HG03280 (cell line): ENCODE measurements around the gene CAPN9.
"Not testable (repeated sequence)": the region's sequence is repeated elsewhere in the genome, so short reads cannot be mapped to it uniquely, and the experiment has no call there.

Experiments used
- ATAC-seq: cut with Tn5 transposase; IDR thresholded peaks from one replicate; pipeline ENCODE4 v1.9.1; 2021; ENCODE audit warnings: mild to moderate bottlenecking, moderate library complexity; ENCODE audit not compliant: unreplicated experiment

CAPN9 gene

DNA sequence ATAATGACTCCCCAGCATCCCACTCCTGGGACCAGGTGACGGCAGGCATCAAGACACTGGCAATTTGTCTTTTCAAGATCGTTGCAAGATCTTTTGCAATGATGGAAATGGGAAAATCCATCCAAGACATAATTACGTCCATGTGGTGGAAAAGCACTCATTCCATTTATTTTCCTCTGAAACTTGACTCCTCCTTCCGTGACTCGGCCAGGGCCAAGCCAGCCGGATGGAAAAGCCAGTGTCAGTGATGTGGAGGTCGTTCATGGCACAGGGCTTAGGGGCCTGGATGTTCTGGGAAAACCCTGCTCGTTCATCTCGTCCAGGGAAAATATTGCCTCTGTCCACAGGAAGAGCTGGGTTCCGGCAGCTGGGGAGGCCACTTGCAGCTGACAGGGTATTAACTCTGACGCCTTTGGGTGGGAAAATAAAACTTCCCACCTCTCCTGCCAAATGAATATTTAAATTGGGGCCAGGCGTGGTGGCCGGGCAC, 74.9 kb downstream of the CAPN9 start:
- no peak for ATAC-seq

GRCh38 chr1:230823426-230823825, 76.2 kb downstream of the CAPN9 start:
- no peak for ATAC-seq

DNA sequence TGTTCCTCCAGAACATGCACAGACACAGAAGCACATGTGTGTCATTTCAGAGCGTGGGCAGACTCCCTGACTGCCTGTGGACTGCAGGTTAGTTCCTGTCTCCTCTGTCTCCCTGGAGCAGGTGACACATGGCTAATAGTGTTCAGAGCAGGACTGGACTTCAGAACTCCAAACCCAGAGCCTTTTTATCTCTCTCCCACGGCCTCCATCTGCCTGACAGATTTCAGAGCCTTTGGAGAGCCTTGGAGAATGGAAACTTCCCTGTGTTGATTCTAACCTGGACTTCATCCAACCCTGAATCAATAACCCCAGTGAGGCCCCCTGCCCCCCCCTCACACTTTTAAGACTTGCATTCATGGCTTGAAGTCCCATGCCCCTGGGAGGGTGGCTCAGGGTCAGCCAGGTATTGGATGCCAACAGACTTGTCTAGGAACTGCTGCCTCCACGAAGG, 76.8 kb downstream of the CAPN9 start:
- no peak for ATAC-seq

DNA sequence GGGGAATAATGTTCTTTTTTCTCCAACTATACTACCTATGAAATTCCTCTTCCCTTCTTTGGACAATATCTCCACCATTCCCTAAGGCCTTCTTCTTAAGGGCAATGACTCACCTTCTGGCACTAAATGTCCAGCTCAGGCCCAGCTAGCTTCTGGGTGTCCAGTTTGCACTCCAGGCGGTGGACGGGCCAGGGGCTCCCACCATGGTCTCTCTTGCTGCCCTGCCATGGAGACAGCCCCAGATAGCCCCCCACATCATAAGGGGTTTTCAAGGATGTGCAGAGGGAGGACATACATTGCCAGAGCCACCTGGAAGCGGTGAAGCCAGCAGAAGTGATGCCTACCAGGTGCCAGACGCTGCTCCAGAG, 77.3 kb downstream of the CAPN9 start:
- ATAC-seq = no peak

GRCh38 chr1:230824919-230825721, 77.9 kb downstream of the CAPN9 start:
- no peak for ATAC-seq

DNA sequence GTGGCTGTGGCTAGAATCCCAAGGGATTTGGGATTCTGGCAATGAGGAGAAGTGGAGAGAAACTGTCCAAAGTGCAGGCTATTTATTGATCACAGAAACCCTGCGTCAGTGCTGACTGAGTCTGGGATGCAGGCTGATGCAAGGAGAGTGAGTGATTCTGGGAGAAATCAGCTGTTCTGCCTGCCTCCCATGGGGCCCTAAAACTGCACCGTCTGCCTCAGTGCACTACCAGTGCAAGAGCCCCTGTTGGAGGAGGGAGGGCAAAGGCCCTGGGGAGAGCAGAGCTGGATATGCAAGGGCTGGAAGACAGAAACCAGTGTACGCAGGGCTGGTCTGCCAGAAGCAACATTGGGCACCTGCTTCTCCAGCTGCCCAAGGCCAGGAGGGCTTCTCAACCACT, 78.6 kb downstream of the CAPN9 start:
- ATAC-seq = no peak

DNA sequence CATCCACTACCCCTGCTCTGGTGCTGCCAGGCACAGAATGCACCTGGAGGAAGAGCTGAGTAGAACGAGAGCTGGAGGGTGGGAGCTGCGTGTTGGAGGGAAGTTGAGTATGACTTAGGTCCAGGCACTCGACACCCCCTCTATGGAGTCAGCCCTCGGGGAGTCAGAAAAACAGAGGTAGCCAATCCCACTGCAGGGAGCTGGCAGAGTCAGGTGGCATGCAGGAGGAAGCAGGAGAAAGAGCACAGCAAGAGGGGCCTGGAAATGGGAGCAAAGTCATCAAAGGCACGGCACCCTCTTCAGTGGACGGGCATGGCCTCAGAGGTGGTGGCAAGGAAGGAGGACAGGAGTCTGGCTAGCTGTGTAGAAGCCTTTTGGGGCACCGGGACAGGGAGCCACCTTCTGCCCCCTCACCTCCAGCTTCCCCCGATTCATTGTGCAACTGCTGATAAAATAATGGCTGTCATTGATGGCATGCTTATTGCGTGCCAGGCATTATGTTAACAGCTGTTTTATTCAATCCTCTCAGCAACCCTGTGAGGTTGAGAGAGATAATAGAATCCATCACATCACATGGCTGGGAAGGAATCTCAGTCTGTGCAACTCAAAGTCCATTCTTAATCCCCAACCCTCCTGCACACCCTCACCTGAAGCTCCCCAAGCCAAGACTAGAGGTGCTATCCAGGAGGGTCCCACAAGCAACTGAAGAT, 79.1 kb downstream of the CAPN9 start:
- no peak for ATAC-seq

DNA sequence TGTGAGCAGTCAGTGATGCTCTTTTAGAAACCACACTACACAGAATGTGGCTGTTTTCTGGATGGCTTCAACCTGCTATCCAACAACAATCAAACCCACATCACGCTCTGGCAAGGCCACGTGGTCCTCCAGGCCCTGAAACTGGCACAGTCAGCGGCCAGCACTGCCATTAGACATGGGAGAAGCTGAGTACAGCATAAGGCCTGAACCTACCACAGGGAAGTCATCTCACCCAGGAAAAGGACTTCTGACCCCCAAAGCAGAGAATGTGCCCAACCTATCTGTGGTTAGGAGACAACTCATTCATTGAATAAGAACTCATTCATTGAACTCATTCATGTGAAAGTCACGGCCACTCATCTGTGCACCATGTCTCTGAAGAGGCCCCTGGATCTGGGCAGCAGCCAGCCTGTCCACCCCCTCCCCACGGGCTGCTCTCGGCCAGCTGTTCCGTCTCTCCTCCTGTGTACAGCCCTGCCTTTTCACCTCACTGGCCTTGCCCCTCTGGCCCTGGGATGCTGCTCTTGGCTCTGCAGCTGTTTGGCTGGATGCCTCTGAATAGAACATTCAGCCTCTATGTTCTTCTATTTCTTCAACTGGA, 80.0 kb downstream of the CAPN9 start:
- ATAC-seq = no peak

DNA sequence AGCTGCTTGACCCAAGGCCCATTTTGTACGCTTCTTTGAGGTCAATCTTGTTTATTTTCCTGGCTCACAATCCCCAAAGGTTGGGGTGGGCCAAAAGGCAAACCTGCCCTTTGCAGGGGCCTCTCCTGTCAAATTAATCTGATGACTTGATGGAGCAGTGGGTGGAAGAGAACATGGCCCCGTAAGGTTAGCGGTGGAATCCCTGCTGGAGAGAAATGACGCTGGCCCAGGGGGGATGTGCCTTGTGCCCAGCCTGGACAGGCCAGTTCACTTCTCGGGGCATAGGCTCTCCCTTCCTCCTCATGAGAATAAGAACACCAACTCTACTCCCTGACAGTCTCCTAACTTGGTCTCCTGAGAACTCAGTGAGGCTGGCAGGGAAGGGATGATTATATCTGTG, 80.6 kb downstream of the CAPN9 start:
- ATAC-seq = no peak

GRCh38 chr1:230828421-230828820, 81.2 kb downstream of the CAPN9 start:
- no peak for ATAC-seq

DNA sequence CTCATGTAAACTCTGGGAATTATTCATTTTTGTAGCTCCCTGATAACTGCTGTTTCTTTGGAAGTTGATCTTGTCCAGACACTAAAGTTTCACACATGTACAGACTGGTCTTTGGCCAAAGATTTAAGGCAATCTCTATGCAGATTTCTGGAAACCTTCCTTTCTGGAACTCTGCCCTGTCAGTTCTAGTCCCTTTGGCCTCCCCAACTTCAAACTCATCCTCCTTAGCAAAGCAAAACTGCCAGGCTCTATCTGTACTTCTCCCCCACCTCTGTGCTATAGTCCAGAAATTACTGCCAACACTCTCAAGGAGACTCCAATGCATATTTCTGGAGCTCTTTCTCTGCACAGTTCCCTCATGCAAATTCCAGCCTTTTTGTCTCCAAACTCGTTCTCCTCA, 84.6 kb downstream of the CAPN9 start:
- no peak for ATAC-seq

DNA sequence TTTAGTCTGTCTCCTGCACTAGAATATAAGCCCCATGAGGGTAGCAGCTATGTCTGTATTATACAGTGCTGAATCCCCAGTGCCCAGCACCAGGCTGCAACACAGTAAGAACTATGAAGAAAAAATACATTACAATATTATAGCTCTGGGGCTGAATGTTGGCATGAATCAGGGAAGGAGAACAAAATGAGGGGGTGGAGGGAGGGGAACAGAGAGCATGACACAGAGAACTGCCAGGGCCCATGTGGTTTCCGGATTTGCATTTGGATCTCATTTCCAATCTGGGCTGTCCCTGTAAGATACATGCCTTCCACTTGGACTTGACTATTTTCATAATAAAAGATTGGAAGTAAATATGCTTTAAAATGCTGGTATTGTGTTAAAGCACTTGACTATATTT, 85.3 kb downstream of the CAPN9 start:
- no peak for ATAC-seq

- ATAC-seq = no peak
Observed at GRCh38 chr1:230833511-230833910, 86.3 kb downstream of the CAPN9 start.

- ATAC-seq = no peak
Observed at GRCh38 chr1:230834292-230834691, 87.1 kb downstream of the CAPN9 start.

- ATAC-seq = no peak
Observed at GRCh38 chr1:230836347-230836746, 89.2 kb downstream of the CAPN9 start.

GRCh38 chr1:230836793-230837192, 89.6 kb downstream of the CAPN9 start:
- ATAC-seq = no peak

- no peak for ATAC-seq
Observed at GRCh38 chr1:230839173-230839572, 92.0 kb downstream of the CAPN9 start.

- no peak for ATAC-seq
Observed at GRCh38 chr1:230842801-230843200, 95.6 kb downstream of the CAPN9 start.

- ATAC-seq = no peak
Observed at GRCh38 chr1:230843503-230844309, 96.5 kb downstream of the CAPN9 start.

DNA sequence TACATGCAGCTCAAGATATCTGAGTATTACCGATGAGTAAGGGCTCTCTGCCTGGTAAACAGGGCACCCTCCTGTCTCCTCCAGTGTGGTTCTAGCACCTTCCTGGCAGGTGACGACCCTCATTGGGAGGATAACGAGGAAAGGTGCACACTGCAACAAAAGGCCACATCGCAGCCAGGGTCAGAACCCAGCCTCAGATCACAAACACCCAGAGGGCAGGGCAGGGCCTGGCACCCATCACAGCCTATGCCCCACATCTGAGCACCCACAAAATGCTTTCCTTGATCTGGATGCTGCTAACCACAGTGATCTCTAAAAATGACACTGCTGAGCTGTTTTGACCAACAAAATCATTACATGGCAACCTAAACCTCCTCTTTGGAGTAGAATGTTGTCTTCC, 97.4 kb downstream of the CAPN9 start:
- ATAC-seq = no peak

GRCh38 chr1:230845184-230845583, 98.0 kb downstream of the CAPN9 start:
- ATAC-seq = not testable (repeated sequence)
